SK-N-SH (cell line): ENCODE measurements around the gene IRF2BP1.

Experiments
- NFIC ChIP-seq: IDR thresholded peaks from 2 replicates; pipeline ENCODE4 v1.4.0; 2012; ENCODE audit warnings: borderline replicate concordance
- POLR2AphosphoS5 ChIP-seq: IDR thresholded peaks from 2 replicates; pipeline ENCODE4 v1.6.1; 2012; ENCODE audit warnings: low read depth, low read length
- TF ChIP-seq, protein P1 (sequence below): fragments of 200-600 bp; sonication (generic); IDR thresholded peaks from 2 replicates; pipeline ENCODE4 v1.6.1; 2017; ENCODE audit warnings: antibody characterized with exemption, mild to moderate bottlenecking, moderate library complexity

DNA sequence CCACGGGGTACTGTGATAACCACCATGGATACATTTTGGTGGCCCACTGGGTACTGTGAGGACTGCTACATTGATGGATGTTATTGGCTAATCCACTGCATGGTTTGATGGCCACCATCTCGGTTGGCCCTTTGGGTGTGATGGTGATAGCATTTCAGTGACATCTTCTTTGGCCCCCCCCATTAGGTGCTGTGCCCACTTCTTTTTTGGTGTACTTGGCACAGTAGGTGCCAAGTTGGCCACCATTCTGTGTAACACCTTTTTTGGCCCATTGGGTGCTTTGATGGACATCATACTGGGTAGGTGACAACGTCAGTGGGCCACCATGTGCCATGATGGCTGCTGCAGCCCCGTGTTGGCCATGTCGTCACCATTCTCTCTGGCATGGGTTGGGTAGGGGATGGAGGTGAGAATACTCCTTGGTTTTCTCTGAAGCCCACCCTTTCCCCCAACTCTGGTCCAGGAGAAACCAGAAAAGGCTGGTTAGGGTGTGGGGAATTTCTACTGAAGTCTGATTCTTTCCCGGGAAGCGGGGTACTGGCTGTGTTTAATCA is 12.6 kb downstream of the IRF2BP1 start:
- TF ChIP-seq, protein P1, sequence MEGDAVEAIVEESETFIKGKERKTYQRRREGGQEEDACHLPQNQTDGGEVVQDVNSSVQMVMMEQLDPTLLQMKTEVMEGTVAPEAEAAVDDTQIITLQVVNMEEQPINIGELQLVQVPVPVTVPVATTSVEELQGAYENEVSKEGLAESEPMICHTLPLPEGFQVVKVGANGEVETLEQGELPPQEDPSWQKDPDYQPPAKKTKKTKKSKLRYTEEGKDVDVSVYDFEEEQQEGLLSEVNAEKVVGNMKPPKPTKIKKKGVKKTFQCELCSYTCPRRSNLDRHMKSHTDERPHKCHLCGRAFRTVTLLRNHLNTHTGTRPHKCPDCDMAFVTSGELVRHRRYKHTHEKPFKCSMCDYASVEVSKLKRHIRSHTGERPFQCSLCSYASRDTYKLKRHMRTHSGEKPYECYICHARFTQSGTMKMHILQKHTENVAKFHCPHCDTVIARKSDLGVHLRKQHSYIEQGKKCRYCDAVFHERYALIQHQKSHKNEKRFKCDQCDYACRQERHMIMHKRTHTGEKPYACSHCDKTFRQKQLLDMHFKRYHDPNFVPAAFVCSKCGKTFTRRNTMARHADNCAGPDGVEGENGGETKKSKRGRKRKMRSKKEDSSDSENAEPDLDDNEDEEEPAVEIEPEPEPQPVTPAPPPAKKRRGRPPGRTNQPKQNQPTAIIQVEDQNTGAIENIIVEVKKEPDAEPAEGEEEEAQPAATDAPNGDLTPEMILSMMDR, result no peak
- no peak for TF ChIP-seq NFIC
- TF ChIP-seq POLR2AphosphoS5, result no peak
